ENCODE results near the gene PROS1.
"Not testable (repeated sequence)": the region's sequence is repeated elsewhere in the genome, so short reads cannot be mapped to it uniquely, and the experiment has no call there.

PROS1 gene

GRCh38 chr3:93988764-93989163, 15.1 kb upstream of the PROS1 start:
- Mint-ChIP-seq H3K9me3 (no peaks in the 10 kb centered on the region), H3K4me3 (no peak overlapping the region), H3K4me1 (no peaks in the 10 kb centered on the region), H3K36me3 (no peaks in the 10 kb centered on the region), H3K27ac (no peak overlapping the region), H3K27me3 (no peaks in the 10 kb centered on the region)
- no peak for ATAC-seq

GRCh38 chr3:93988283-93988682, 14.6 kb upstream of the PROS1 start:
- Mint-ChIP-seq H3K36me3 (no peaks in the 10 kb centered on the region), H3K9me3 (no peaks in the 10 kb centered on the region), H3K27me3 (no peaks in the 10 kb centered on the region), H3K4me3 (no peak overlapping the region), H3K27ac (no peak overlapping the region), H3K4me1 (no peaks in the 10 kb centered on the region)
- ATAC-seq, result no peak

- Mint-ChIP-seq H3K36me3 (no peaks in the 10 kb centered on the region), H3K27ac (no peak overlapping the region), H3K27me3 (no peaks in the 10 kb centered on the region), H3K9me3 (no peaks in the 10 kb centered on the region), H3K4me3 (no peak overlapping the region), H3K4me1 (peaks cover 14% of the 10 kb centered on the region)
- no peak for ATAC-seq
Measured at GRCh38 chr3:93984618-93985017, 10.9 kb upstream of the PROS1 start.

GRCh38 chr3:93983408-93983807, 9.7 kb upstream of the PROS1 start:
- Mint-ChIP-seq H3K27ac (no peak overlapping the region), H3K4me3 (no peak overlapping the region), H3K4me1 (peaks cover 19% of the 10 kb centered on the region), H3K36me3 (no peaks in the 10 kb centered on the region), H3K27me3 (no peaks in the 10 kb centered on the region), H3K9me3 (no peaks in the 10 kb centered on the region)
- ATAC-seq, result no peak

GRCh38 chr3:93981649-93982048, 8.0 kb upstream of the PROS1 start:
- H3K36me3 Mint-ChIP-seq, result no peaks in the 10 kb centered on the region
- H3K9me3 Mint-ChIP-seq, result no peaks in the 10 kb centered on the region
- peaks cover 19% of the 10 kb centered on the region for H3K4me1 Mint-ChIP-seq
- H3K27me3 Mint-ChIP-seq, result no peaks in the 10 kb centered on the region
- H3K27ac Mint-ChIP-seq, result no peak overlapping the region
- H3K4me3 Mint-ChIP-seq, result no peak overlapping the region
- ATAC-seq, result no peak

- Mint-ChIP-seq H3K36me3 (no peaks in the 10 kb centered on the region), H3K4me1 (peaks cover 19% of the 10 kb centered on the region), H3K4me3 (peak within 1 kb of the TSS; percentile 91), H3K27me3 (no peaks in the 10 kb centered on the region), H3K9me3 (no peaks in the 10 kb centered on the region), H3K27ac (peak within 1 kb of the TSS; percentile 83)
- peak; percentile 100 for ATAC-seq
Measured at GRCh38 chr3:93979850-93980676, 6.4 kb upstream of the PROS1 start, which contains the start of gene ARL13B. ARL13B (plus strand) TSS chr3:93980155; CDS start chr3:93980424, 269 bp downstream.

GRCh38 chr3:93969997-93970396, 3.7 kb downstream of the PROS1 start:
- H3K4me1 Mint-ChIP-seq, result peaks cover 12% of the 10 kb centered on the region

GRCh38 chr3:93969443-93969842, 4.3 kb downstream of the PROS1 start:
- Mint-ChIP-seq H3K27ac (no peak overlapping the region), H3K9me3 (no peaks in the 10 kb centered on the region)

More at GRCh38 chr3:93969997-93970396, 3.7 kb downstream of the PROS1 start:
- H3K4me3 Mint-ChIP-seq, result no peak overlapping the region
- no peak for ATAC-seq
- H3K36me3 Mint-ChIP-seq, result no peaks in the 10 kb centered on the region
- no peaks in the 10 kb centered on the region for H3K9me3 Mint-ChIP-seq
- no peak overlapping the region for H3K27ac Mint-ChIP-seq
- peaks cover 26% of the 10 kb centered on the region for H3K27me3 Mint-ChIP-seq

GRCh38 chr3:93965106-93965505, 8.6 kb downstream of the PROS1 start:
- ATAC-seq, H3K9me3 Mint-ChIP-seq, H3K27ac Mint-ChIP-seq, H3K27me3 Mint-ChIP-seq, H3K4me3 Mint-ChIP-seq, H3K36me3 Mint-ChIP-seq, H3K4me1 Mint-ChIP-seq: not testable (repeated sequence)

More at GRCh38 chr3:93969443-93969842, 4.3 kb downstream of the PROS1 start:
- ATAC-seq, result no peak
- H3K4me3 Mint-ChIP-seq, result no peak overlapping the region
- no peaks in the 10 kb centered on the region for H3K36me3 Mint-ChIP-seq
- H3K4me1 Mint-ChIP-seq, result peaks cover 12% of the 10 kb centered on the region
- H3K27me3 Mint-ChIP-seq, result peaks cover 26% of the 10 kb centered on the region

GRCh38 chr3:93962798-93963197, 10.9 kb downstream of the PROS1 start:
- H3K27ac Mint-ChIP-seq, result no peak overlapping the region
- peaks cover 8% of the 10 kb centered on the region for H3K27me3 Mint-ChIP-seq
- H3K4me1 Mint-ChIP-seq, result no peaks in the 10 kb centered on the region
- H3K36me3 Mint-ChIP-seq, result no peaks in the 10 kb centered on the region
- ATAC-seq, result no peak
- H3K9me3 Mint-ChIP-seq, result no peaks in the 10 kb centered on the region
- H3K4me3 Mint-ChIP-seq, result no peak overlapping the region

- no peak overlapping the region for H3K4me3 Mint-ChIP-seq
- ATAC-seq, result no peak
- H3K4me1 Mint-ChIP-seq, result no peaks in the 10 kb centered on the region
- peaks cover 8% of the 10 kb centered on the region for H3K27me3 Mint-ChIP-seq
- H3K36me3 Mint-ChIP-seq, result no peaks in the 10 kb centered on the region
- H3K27ac Mint-ChIP-seq, result no peak overlapping the region
- H3K9me3 Mint-ChIP-seq, result no peaks in the 10 kb centered on the region
Measured at GRCh38 chr3:93961489-93961888, 12.2 kb downstream of the PROS1 start.

GRCh38 chr3:93961026-93961425, 12.7 kb downstream of the PROS1 start:
- H3K36me3 Mint-ChIP-seq, result no peaks in the 10 kb centered on the region
- no peak overlapping the region for H3K27ac Mint-ChIP-seq
- no peaks in the 10 kb centered on the region for H3K4me1 Mint-ChIP-seq
- H3K4me3 Mint-ChIP-seq, result no peak overlapping the region
- peaks cover 8% of the 10 kb centered on the region for H3K27me3 Mint-ChIP-seq
- no peak for ATAC-seq
- H3K9me3 Mint-ChIP-seq, result no peaks in the 10 kb centered on the region

GRCh38 chr3:93949958-93950357, 23.7 kb downstream of the PROS1 start:
- H3K27me3 Mint-ChIP-seq, H3K9me3 Mint-ChIP-seq, H3K36me3 Mint-ChIP-seq: not testable (repeated sequence)

GRCh38 chr3:93937485-93937884, 36.2 kb downstream of the PROS1 start:
- not testable (repeated sequence) for H3K27ac Mint-ChIP-seq, H3K4me1 Mint-ChIP-seq, ATAC-seq, H3K9me3 Mint-ChIP-seq, H3K4me3 Mint-ChIP-seq, H3K36me3 Mint-ChIP-seq, H3K27me3 Mint-ChIP-seq

More at GRCh38 chr3:93949958-93950357, 23.7 kb downstream of the PROS1 start:
- not testable (repeated sequence) for H3K27ac Mint-ChIP-seq, H3K4me1 Mint-ChIP-seq, H3K4me3 Mint-ChIP-seq, ATAC-seq

- H3K27me3 Mint-ChIP-seq, result no peaks in the 10 kb centered on the region
- H3K27ac Mint-ChIP-seq, result no peak overlapping the region
- H3K4me1 Mint-ChIP-seq, result no peaks in the 10 kb centered on the region
- no peaks in the 10 kb centered on the region for H3K36me3 Mint-ChIP-seq
- ATAC-seq, result no peak
- H3K9me3 Mint-ChIP-seq, result no peaks in the 10 kb centered on the region
- H3K4me3 Mint-ChIP-seq, result no peak overlapping the region
Measured at GRCh38 chr3:93936549-93936948, 37.1 kb downstream of the PROS1 start.

- H3K27me3 Mint-ChIP-seq, result no peaks in the 10 kb centered on the region
- no peaks in the 10 kb centered on the region for H3K9me3 Mint-ChIP-seq
- no peaks in the 10 kb centered on the region for H3K36me3 Mint-ChIP-seq
- no peak for ATAC-seq
- no peaks in the 10 kb centered on the region for H3K4me1 Mint-ChIP-seq
- no peak overlapping the region for H3K27ac Mint-ChIP-seq
- H3K4me3 Mint-ChIP-seq, result no peak overlapping the region
Measured at GRCh38 chr3:93934366-93935046, 39.2 kb downstream of the PROS1 start.

All from stimulated activated memory B cell treated with anti-CD40 and anti-IgM and Interleukin-4, amounts not matched to agents 10 μg/mL and 1 μg/mL and 100 μg/mL, for 72 hours (primary cell).